HepG2 (cell line): ENCODE results near the gene SNX21. TPM values are rescaled to one million over a fixed set of nuclear protein-coding genes. Genes with fewer than 3 reads are reported as not detected.
A peak's percentile ranks its signal among the peaks of the same experiment; 100 is the strongest.

Experiments
- ATAC-seq: fragments of 200-7000 bp; cut with Tn5 transposase; 3 replicates; pipeline ENCODE4 v1.9.1; 2020; ENCODE audit warnings: mild to moderate bottlenecking, moderate library complexity
- BruUV-seq: library from RNA; stranded (reverse); fragments of 400-500 nt; replicated peaks from 2 replicates; lab custom pipeline; 2021; lab: Mats Ljungman, UMichigan
- CTCF ChIA-PET: fragments of 300-600 bp; formaldehyde crosslinking; extraction: SDS; loops from one replicate; lab custom pipeline; 2021; ENCODE audit warnings: low total read pairs, inconsistent platforms, low intra/inter-chr PET ratio; lab: Yijun Ruan, JAX
- POLR2A ChIA-PET: fragments of 350-600 bp; sonication (Branson Sonifier 250); formaldehyde crosslinking; loops from one replicate; lab custom pipeline; 2020; ENCODE audit warnings: antibody characterized with exemption, inconsistent platforms; lab: Yijun Ruan, JAX
- DNase-seq: peaks from one replicate; pipeline ENCODE4 v3.0.0-alpha.2; 2015; ENCODE audit warnings: low spot score
- FAIRE-seq: peaks from 3 replicates; lab custom pipeline; 2011; peaks lifted over from hg19 to GRCh38; lab: Jason Lieb, UNC
- H2AFZ ChIP-seq: one replicate; pipeline ENCODE4 v1.6.1; 2011; ENCODE audit warnings: low read length, inconsistent platforms
- H3K27ac ChIP-seq: fragments of 300-600 bp; 3 replicates; pipeline ENCODE4 v1.8.0; 2011; ENCODE audit warnings: mixed run types, mild to moderate bottlenecking, mixed read lengths, low read length, inconsistent platforms; ENCODE audit not compliant: insufficient read depth; ENCODE audit errors: extremely low read length
- H3K27me3 ChIP-seq, 2 experiments: fragments of 200-600 bp in 1 of 2; 2 replicates in 1 of 2; 3 replicates in 1 of 2; pipeline versions ENCODE4 v1.6.0 to v1.8.0; 2011; ENCODE audit warnings: low read length in 2 of 2, mild to moderate bottlenecking in 2 of 2, moderate library complexity in 2 of 2, inconsistent platforms in 1 of 2; ENCODE audit not compliant: insufficient read depth in 2 of 2, control insufficient read depth in 1 of 2
- H3K36me3 ChIP-seq, 2 experiments: fragments of 200-600 bp in 1 of 2; replicated peaks in 1 of 2; 2 replicates in 1 of 2; 3 replicates in 1 of 2; pipeline versions ENCODE4 v1.5.1 to v1.8.0; 2011; ENCODE audit warnings: low read length in 2 of 2, inconsistent platforms in 1 of 2; ENCODE audit not compliant: insufficient read depth in 2 of 2, control insufficient read depth in 1 of 2
- H3K4me1 ChIP-seq: 2 replicates; pipeline ENCODE4 v1.5.1; 2012; ENCODE audit warnings: low read length, inconsistent platforms; ENCODE audit not compliant: insufficient read depth
- H3K4me2 ChIP-seq: 2 replicates; pipeline ENCODE4 v1.6.0; 2011; ENCODE audit warnings: low read depth, low read length, inconsistent platforms
- H3K4me3 ChIP-seq, 3 experiments: fragments of 200-600 bp in 1 of 3; sonication (generic), shearing (Covaris generic) in 1 of 3; replicated peaks in 1 of 3; 2 replicates each; pipeline ENCODE4 v1.5.1; 2011 to 2016; ENCODE audit warnings: low read length in 3 of 3, inconsistent platforms in 2 of 3, low read depth in 2 of 3, mild to moderate bottlenecking in 2 of 3, control low read depth in 1 of 3, mixed read lengths in 1 of 3; ENCODE audit not compliant: insufficient read depth in 1 of 3
- H3K79me2 ChIP-seq: one replicate; pipeline ENCODE4 v1.6.1; 2011; ENCODE audit warnings: low read length, inconsistent platforms; ENCODE audit not compliant: insufficient read depth
- H3K9ac ChIP-seq: 2 replicates; pipeline ENCODE4 v1.6.0; 2011; ENCODE audit warnings: mild to moderate bottlenecking, low read depth, low read length, inconsistent platforms; ENCODE audit not compliant: insufficient read depth
- H3K9me3 ChIP-seq: 2 replicates; pipeline ENCODE4 v1.5.1; 2012; ENCODE audit warnings: mild to moderate bottlenecking, low read length
- H4K20me1 ChIP-seq: 2 replicates; pipeline ENCODE4 v1.6.0; 2011; ENCODE audit warnings: inconsistent platforms, mild to moderate bottlenecking, low read length, moderate library complexity; ENCODE audit not compliant: insufficient read depth
- PTBP1 ChIP-seq: fragments of 200-400 bp; formaldehyde crosslinking; IDR thresholded peaks from 2 replicates; pipeline ENCODE4 v1.6.1; 2018; ENCODE audit warnings: low read length, low read depth; ENCODE audit not compliant: poor library complexity, severe bottlenecking
- RNF2 ChIP-seq: fragments of 450-650 bp; conservative IDR thresholded peaks from 2 replicates; pipeline ENCODE4 v1.6.1; 2016; ENCODE audit warnings: low read depth
- SP4 ChIP-seq: sonication (generic); formaldehyde crosslinking; IDR thresholded peaks from 2 replicates; pipeline ENCODE4 v1.8.1; 2023; ENCODE audit warnings: mild to moderate bottlenecking, missing genetic modification reagents
- ZNF180 ChIP-seq: sonication (generic); formaldehyde crosslinking; IDR thresholded peaks from 2 replicates; pipeline ENCODE4 v1.4.0; 2020; ENCODE audit warnings: low read depth, missing genetic modification reagents, borderline replicate concordance
- ZNF207 ChIP-seq: fragments of 450-650 bp; IDR thresholded peaks from 2 replicates; pipeline ENCODE4 v1.6.1; 2016; ENCODE audit warnings: antibody characterized with exemption, borderline replicate concordance
- ZNF552 ChIP-seq: sonication (generic); formaldehyde crosslinking; IDR thresholded peaks from 2 replicates; pipeline ENCODE4 v1.9.0; 2022; ENCODE audit warnings: missing genetic modification reagents, mild to moderate bottlenecking, borderline replicate concordance
- ZNF564 ChIP-seq: sonication (generic); formaldehyde crosslinking; IDR thresholded peaks from 2 replicates; pipeline ENCODE4 v1.8.1; 2023; ENCODE audit warnings: mild to moderate bottlenecking, missing genetic modification reagents
- ZNF678 ChIP-seq: sonication (generic); formaldehyde crosslinking; IDR thresholded peaks from 2 replicates; pipeline ENCODE4 v1.4.0; 2020; ENCODE audit warnings: mild to moderate bottlenecking, missing genetic modification reagents
- ZNF777 ChIP-seq: sonication (generic); formaldehyde crosslinking; IDR thresholded peaks from 2 replicates; pipeline ENCODE4 v1.4.0; 2020; ENCODE audit warnings: missing genetic modification reagents
- ZSCAN31 ChIP-seq: sonication (generic); formaldehyde crosslinking; IDR thresholded peaks from 2 replicates; pipeline ENCODE4 v1.5.0; 2020; ENCODE audit warnings: low read depth, mild to moderate bottlenecking, missing genetic modification reagents
- WGBS: methylation state at CpG from one replicate; pipeline ENCODE4 v1.1.6; 2017; ENCODE audit warnings: low lambda C conversion rate; 5-methylcytosine and 5-hydroxymethylcytosine counted together
- in situ Hi-C: cut with HindIII; loops from 2 replicates; pipeline ENCODE4 v1.10.0; 2017; ENCODE audit warnings: low pct_unique_long_range_greater_than_20kb; ENCODE audit not compliant: extremely low pct_ligation_motif_present
- intact Hi-C: fragments of 100-400 bp; cut with micrococcal nuclease; formaldehyde crosslinking; loops from one replicate; pipeline ENCODE4 v1.10.0; 2022; ENCODE audit not compliant: unreplicated experiment
- polyA plus RNA-seq, 8 experiments: library from polyadenylated mRNA; depleted of rRNA in 3 of 8; stranded (reverse) in 7 of 8; unstranded in 1 of 8; fragments of >200 nt; fragmentation: Illumina TruSeq in 4 of 8; extraction: Trizol in 4 of 8; gene quantifications; 2 replicates each; pipeline versions ENCODE4 v1.2.1 to v1.2.3, GENCODE V29; 2011 to 2016; ENCODE audit warnings: low read depth in 4 of 8, missing spikeins in 1 of 8, mixed read lengths in 1 of 8; ENCODE audit not compliant: insufficient read depth in 1 of 8
- total RNA-seq, 5 experiments: library from RNA; depleted of rRNA; stranded (reverse); fragments of >200 nt; fragmentation: Illumina TruSeq; extraction: Trizol; gene quantifications; 2 replicates each; pipeline ENCODE4 v1.2.3, GENCODE V29; 2016; ENCODE audit warnings: low read depth in 1 of 5
- TF ChIP-seq, protein P1 (sequence below): sonication (generic); formaldehyde crosslinking; IDR thresholded peaks from 2 replicates; pipeline ENCODE4 v1.9.0; 2022; ENCODE audit warnings: missing genetic modification reagents, mild to moderate bottlenecking, borderline replicate concordance
- TF ChIP-seq, protein P2 (sequence below): sonication (generic); formaldehyde crosslinking; IDR thresholded peaks from 2 replicates; pipeline ENCODE4 v1.4.0; 2020; ENCODE audit warnings: missing genetic modification reagents, borderline replicate concordance
- TF ChIP-seq, protein P3 (sequence below): sonication (generic); formaldehyde crosslinking; IDR thresholded peaks from 2 replicates; pipeline ENCODE4 v1.8.1; 2023; ENCODE audit warnings: mild to moderate bottlenecking, moderate library complexity, missing genetic modification reagents

Gene SNX21
- total and polyA plus RNA-seq, 2 of the 13 experiments (the other 11 are each of a cell fraction or from before 2014, with no cell fraction given): 7.7 to 12.8 TPM

DNA sequence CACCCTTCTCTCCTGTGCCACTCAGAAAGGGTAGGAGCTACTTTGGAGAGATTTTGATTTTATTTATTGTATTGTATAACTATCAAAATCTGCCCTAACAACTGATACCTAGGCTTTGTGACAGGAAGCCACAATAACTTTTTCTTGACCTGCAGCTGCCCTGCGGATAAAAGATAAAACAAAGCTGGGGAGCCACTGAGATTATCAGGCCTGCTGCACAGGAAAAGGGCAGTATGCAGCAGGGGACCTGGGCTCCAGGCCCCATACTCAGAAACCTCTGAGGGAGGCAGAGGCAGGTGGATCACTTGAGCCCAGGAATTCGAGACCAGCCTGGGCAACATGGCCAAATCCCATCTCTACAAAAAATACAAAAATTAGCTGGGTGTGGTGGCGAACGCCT is 980 bp upstream of the SNX21 start (continued):
- TF ChIP-seq SP4 (peak; percentile 40; the same call in 1 of the 2 replicates), ZNF564 (CRISPR knock-in tag) (no peak), ZSCAN31 (CRISPR knock-in tag) (0 out of 2 replicates have a peak, but pooled peaks have one; percentile 4)

DNA sequence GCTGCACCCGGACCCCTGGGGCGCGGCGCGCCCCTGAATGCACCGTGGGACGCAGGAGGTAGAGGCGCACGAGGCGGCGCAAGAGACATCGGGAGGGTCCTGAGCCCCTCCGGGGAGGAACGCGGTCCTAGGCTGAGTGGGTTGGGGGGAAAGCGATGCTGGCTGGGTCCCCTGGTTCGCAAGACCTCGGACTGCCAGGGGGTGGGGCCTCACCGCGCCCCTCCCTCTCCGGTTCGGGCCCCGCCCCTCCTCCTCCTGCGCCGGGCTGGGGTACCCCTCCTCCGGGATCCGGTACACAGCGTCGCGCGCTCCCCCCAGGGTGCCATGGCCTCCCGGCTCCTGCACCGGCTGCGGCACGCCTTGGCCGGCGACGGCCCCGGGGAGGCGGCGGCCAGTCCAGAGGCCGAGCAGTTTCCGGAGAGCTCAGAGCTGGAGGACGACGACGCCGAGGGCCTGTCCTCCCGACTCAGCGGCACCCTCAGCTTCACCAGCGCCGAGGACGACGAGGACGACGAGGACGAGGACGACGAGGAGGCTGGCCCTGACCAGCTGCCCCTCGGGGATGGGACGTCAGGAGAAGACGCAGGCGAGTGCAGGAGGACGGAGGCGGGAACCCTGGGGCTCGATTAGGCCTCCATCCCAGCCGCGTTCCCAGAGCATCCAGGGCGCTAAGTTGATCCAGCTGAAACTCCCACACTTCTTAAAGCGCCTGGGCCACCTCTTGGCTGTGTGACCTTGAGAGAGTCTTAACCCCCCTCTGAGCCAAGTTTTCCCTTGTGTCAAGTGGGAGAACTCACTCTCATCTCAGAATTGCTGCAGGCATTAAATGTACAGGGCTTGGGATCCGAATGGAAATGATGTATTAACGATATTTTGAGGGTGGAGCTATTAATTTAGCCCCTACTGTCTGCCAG is 541 bp downstream of the SNX21 start:
- H4K20me1 ChIP-seq: no peaks in the 10 kb centered on the region
- peak overlapping the region; percentile 69 for H3K27ac ChIP-seq
- ChIA-PET POLR2A (interaction anchor here (1.0 to 2.5 kb wide), 24 partner anchors 8 to 418 kb away, joined by 3 to 21 read pairs (median 6); partner anchors contain the start of genes ACOT8, CTSA, NEURL2 and PCIF1), CTCF (interaction anchor here (1.1 kb wide), 1 partner anchor 10 kb away, joined by 4 read pairs; no protein-coding TSS in a partner anchor)
- 28% methylated on average over 54 of the region's 71 CpGs for WGBS
- intact Hi-C loops (loop anchor here (2.0 to 5.0 kb wide), 3 partner anchors 48 to 98 kb away; partner anchors contain the start of genes CTSA, NEURL2, PCIF1 and ZSWIM1), in situ Hi-C loops (no loop called here)
- peak; percentile 47 for DNase-seq
- H3K9me3 ChIP-seq: no peaks in the 10 kb centered on the region
- peaks cover 59% of the 10 kb centered on the region for H3K4me1 ChIP-seq
- no TSS peak for BruUV-seq
- H3K36me3 ChIP-seq: 0 out of 5 replicates have a peak, but pooled peaks cover 0 to 4% of the 10 kb centered on the region in 2 experiments
- H2AFZ ChIP-seq: no peak overlapping the region
- ATAC-seq: peak; percentile 73
- H3K9ac ChIP-seq: peak overlapping the region; percentile 72
- H3K4me3 ChIP-seq: peak overlapping the region; percentile 71 to 87 (median 86)
- peak overlapping the region; percentile 80 for H3K4me2 ChIP-seq
- FAIRE-seq: no peak
- H3K79me2 ChIP-seq: no peaks in the 10 kb centered on the region
- H3K27me3 ChIP-seq: no peaks in the 10 kb centered on the region
- TF ChIP-seq, protein P1, sequence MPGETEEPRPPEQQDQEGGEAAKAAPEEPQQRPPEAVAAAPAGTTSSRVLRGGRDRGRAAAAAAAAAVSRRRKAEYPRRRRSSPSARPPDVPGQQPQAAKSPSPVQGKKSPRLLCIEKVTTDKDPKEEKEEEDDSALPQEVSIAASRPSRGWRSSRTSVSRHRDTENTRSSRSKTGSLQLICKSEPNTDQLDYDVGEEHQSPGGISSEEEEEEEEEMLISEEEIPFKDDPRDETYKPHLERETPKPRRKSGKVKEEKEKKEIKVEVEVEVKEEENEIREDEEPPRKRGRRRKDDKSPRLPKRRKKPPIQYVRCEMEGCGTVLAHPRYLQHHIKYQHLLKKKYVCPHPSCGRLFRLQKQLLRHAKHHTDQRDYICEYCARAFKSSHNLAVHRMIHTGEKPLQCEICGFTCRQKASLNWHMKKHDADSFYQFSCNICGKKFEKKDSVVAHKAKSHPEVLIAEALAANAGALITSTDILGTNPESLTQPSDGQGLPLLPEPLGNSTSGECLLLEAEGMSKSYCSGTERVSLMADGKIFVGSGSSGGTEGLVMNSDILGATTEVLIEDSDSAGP (CRISPR knock-in tag): peak; percentile 90
- TF ChIP-seq, protein P2, sequence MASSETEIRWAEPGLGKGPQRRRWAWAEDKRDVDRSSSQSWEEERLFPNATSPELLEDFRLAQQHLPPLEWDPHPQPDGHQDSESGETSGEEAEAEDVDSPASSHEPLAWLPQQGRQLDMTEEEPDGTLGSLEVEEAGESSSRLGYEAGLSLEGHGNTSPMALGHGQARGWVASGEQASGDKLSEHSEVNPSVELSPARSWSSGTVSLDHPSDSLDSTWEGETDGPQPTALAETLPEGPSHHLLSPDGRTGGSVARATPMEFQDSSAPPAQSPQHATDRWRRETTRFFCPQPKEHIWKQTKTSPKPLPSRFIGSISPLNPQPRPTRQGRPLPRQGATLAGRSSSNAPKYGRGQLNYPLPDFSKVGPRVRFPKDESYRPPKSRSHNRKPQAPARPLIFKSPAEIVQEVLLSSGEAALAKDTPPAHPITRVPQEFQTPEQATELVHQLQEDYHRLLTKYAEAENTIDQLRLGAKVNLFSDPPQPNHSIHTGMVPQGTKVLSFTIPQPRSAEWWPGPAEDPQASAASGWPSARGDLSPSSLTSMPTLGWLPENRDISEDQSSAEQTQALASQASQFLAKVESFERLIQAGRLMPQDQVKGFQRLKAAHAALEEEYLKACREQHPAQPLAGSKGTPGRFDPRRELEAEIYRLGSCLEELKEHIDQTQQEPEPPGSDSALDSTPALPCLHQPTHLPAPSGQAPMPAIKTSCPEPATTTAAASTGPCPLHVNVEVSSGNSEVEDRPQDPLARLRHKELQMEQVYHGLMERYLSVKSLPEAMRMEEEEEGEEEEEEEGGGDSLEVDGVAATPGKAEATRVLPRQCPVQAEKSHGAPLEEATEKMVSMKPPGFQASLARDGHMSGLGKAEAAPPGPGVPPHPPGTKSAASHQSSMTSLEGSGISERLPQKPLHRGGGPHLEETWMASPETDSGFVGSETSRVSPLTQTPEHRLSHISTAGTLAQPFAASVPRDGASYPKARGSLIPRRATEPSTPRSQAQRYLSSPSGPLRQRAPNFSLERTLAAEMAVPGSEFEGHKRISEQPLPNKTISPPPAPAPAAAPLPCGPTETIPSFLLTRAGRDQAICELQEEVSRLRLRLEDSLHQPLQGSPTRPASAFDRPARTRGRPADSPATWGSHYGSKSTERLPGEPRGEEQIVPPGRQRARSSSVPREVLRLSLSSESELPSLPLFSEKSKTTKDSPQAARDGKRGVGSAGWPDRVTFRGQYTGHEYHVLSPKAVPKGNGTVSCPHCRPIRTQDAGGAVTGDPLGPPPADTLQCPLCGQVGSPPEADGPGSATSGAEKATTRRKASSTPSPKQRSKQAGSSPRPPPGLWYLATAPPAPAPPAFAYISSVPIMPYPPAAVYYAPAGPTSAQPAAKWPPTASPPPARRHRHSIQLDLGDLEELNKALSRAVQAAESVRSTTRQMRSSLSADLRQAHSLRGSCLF: no peak
- TF ChIP-seq ZNF552 (CRISPR knock-in tag) (no peak; the same call in 1 of the 2 replicates), ZNF678 (CRISPR knock-in tag) (0 out of 2 replicates have a peak, but pooled peaks have one; percentile 25), ZNF777 (CRISPR knock-in tag) (peak; percentile 68), RNF2 (peak; percentile 56; the same call in 1 of the 2 replicates), PTBP1 (no peak), ZNF207 (no peak), ZNF180 (CRISPR knock-in tag) (no peak)
- TF ChIP-seq, protein P3, sequence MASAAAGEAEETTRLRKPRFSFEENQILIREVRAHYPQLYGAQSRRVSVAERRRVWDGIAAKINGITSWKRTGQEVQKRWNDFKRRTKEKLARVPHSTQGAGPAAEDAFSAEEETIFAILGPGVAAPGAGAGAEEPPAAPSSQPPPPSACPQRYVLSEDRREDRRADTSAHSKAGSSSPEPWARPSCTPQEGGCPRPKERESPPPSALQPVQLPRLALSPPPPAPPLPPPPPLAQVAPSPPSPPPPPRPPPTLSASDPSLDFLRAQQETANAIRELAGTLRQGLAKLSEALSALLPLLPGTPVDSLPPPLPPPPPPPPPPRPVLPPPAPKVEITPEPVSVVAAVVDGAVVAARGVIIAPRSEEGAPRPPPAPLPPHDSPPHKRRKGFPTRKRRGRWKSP (CRISPR knock-in tag): 0 out of 2 replicates have a peak, but pooled peaks have one; percentile 19
